PC-3 (cell line): ENCODE results near the gene AGFG2.

Experiments
- EZH2 ChIP-seq: fragments of 300-600 bp; sonication (generic); IDR thresholded peaks from one replicate; pipeline ENCODE4 v1.6.1; 2017; ENCODE audit warnings: antibody characterized with exemption, mild to moderate bottlenecking, low read length; ENCODE audit not compliant: unreplicated experiment
- TF ChIP-seq, protein P1 (sequence below): fragments of 300-600 bp; sonication (generic); conservative IDR thresholded peaks from 2 replicates; pipeline ENCODE4 v1.5.1; 2017; ENCODE audit warnings: antibody characterized with exemption, low read depth, mild to moderate bottlenecking, low read length

DNA sequence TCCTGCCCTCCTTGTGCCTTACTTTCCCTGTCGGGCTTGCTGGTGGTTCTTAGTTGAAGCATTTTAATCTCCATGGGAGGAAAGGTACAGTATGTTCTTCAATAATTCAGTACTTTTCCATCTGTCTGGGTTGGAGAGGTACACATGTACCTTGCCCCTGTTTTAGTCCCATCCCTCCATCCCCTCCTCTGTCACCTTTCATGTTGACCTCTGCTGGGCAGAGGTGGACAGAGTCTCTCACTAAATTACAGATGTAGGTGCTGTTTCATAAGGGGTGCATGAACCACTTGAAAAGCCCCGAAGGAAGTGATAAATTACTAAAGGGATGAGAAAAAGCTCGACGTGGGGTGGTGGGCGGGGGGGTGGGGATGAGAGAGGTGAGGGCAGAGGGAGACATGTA lies 5.4 kb downstream of the AGFG2 start:
- TF ChIP-seq, protein P1, sequence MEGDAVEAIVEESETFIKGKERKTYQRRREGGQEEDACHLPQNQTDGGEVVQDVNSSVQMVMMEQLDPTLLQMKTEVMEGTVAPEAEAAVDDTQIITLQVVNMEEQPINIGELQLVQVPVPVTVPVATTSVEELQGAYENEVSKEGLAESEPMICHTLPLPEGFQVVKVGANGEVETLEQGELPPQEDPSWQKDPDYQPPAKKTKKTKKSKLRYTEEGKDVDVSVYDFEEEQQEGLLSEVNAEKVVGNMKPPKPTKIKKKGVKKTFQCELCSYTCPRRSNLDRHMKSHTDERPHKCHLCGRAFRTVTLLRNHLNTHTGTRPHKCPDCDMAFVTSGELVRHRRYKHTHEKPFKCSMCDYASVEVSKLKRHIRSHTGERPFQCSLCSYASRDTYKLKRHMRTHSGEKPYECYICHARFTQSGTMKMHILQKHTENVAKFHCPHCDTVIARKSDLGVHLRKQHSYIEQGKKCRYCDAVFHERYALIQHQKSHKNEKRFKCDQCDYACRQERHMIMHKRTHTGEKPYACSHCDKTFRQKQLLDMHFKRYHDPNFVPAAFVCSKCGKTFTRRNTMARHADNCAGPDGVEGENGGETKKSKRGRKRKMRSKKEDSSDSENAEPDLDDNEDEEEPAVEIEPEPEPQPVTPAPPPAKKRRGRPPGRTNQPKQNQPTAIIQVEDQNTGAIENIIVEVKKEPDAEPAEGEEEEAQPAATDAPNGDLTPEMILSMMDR: no peak
- no peak for TF ChIP-seq EZH2
